ENCODE results near the gene TTC4.

DNA sequence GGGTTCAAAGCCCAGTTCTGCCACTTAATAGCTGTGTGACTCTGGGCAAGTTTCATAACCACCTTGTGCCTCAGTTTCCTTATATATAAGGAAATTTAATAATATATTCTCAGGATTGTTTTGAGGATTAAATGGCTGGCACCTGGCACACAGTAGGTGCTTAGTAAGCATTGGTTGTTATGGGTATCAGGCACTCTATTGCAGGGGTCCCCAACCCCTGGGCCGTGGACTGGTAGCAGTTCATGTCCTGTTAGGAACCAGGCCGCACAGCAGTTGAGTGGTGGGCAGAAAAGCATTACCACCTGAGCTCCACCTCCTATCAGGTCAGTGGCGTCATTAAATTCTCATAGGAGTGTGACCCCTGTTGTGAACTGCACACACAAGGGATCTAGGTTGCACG, 30.2 kb downstream of the TTC4 start:
- TF ChIP-seq, protein P1, sequence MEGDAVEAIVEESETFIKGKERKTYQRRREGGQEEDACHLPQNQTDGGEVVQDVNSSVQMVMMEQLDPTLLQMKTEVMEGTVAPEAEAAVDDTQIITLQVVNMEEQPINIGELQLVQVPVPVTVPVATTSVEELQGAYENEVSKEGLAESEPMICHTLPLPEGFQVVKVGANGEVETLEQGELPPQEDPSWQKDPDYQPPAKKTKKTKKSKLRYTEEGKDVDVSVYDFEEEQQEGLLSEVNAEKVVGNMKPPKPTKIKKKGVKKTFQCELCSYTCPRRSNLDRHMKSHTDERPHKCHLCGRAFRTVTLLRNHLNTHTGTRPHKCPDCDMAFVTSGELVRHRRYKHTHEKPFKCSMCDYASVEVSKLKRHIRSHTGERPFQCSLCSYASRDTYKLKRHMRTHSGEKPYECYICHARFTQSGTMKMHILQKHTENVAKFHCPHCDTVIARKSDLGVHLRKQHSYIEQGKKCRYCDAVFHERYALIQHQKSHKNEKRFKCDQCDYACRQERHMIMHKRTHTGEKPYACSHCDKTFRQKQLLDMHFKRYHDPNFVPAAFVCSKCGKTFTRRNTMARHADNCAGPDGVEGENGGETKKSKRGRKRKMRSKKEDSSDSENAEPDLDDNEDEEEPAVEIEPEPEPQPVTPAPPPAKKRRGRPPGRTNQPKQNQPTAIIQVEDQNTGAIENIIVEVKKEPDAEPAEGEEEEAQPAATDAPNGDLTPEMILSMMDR (IDR thresholded peaks at IDR 0.05), result no peak
- TF ChIP-seq POLR2A (IDR thresholded peaks at IDR 0.05), result no peak

All from heart left ventricle (tissue), 13 donors.